GM12878 (cell line): ENCODE results near the gene SPRED2. TPM values are rescaled to one million over a fixed set of nuclear protein-coding genes. Genes with fewer than 3 reads are reported as not detected.

Source experiments
- ATAC-seq: fragments of 200-7000 bp; cut with Tn5 transposase; 3 replicates; pipeline ENCODE4 v1.9.1; 2020; ENCODE audit warnings: mild to moderate bottlenecking, moderate library complexity
- BruUV-seq: library from RNA; stranded (reverse); fragments of 400-500 nt; replicated peaks from 2 replicates; lab custom pipeline; 2021; lab: Mats Ljungman, UMichigan
- CTCF ChIA-PET: fragments of 300-600 bp; sonication (Branson Sonifier 250); formaldehyde crosslinking; extraction: SDS; loops from one replicate; lab custom pipeline; 2021; ENCODE audit warnings: inconsistent platforms; lab: Yijun Ruan, JAX
- POLR2A ChIA-PET: fragments of 350-600 bp; formaldehyde crosslinking; extraction: SDS; loops from one replicate; lab custom pipeline; 2021; ENCODE audit warnings: inconsistent platforms; lab: Charles Lee
- RAD21 ChIA-PET: fragments of 300-600 bp; sonication (Branson Sonifier 250); formaldehyde crosslinking; loops from one replicate; lab custom pipeline; 2023; ENCODE audit warnings: antibody characterized with exemption; ENCODE audit not compliant: unreplicated experiment; lab: Charles Lee
- SMC1A ChIA-PET: fragments of 300-600 bp; sonication (Branson Sonifier 250); formaldehyde crosslinking; loops from one replicate; lab custom pipeline; 2023; ENCODE audit not compliant: unreplicated experiment, uncharacterized antibody; lab: Charles Lee
- DNase-seq: peaks from one replicate; pipeline ENCODE4 v3.0.0-alpha.2; 2011; ENCODE audit warnings: low read depth, low spot score
- FAIRE-seq: peaks from 3 replicates; lab custom pipeline; 2011; peaks lifted over from hg19 to GRCh38; lab: Jason Lieb, UNC
- H2AFZ ChIP-seq: 2 replicates; pipeline ENCODE4 v1.6.0; 2011; ENCODE audit warnings: low read depth, low read length, control low read depth; ENCODE audit not compliant: control insufficient read depth
- H3K27ac ChIP-seq: 2 replicates; pipeline ENCODE4 v1.5.1; 2011; ENCODE audit warnings: control low read depth; ENCODE audit not compliant: control insufficient read depth, insufficient read depth
- H3K27me3 ChIP-seq, 2 experiments: replicated peaks in 1 of 2; 2 replicates each; pipeline versions ENCODE4 v1.6.0 to v1.6.1; 2011; ENCODE audit warnings: low read length in 1 of 2; ENCODE audit not compliant: control insufficient read depth in 2 of 2, insufficient read depth in 2 of 2
- H3K36me3 ChIP-seq, 2 experiments: 2 replicates each; pipeline ENCODE4 v1.5.1; 2011; ENCODE audit warnings: low read length in 1 of 2; ENCODE audit not compliant: control insufficient read depth in 2 of 2, insufficient read depth in 2 of 2
- H3K4me1 ChIP-seq: 2 replicates; pipeline ENCODE4 v1.6.1; 2011; ENCODE audit warnings: mild to moderate bottlenecking, low read length, moderate library complexity, mixed read lengths; ENCODE audit not compliant: control insufficient read depth, insufficient read depth
- H3K4me2 ChIP-seq: 2 replicates; pipeline ENCODE4 v1.6.0; 2011; ENCODE audit warnings: control low read depth; ENCODE audit not compliant: control insufficient read depth, insufficient read depth
- H3K4me3 ChIP-seq: fragments of 200-600 bp; sonication (generic); 2 replicates; pipeline ENCODE4 v1.5.1; 2016
- H3K79me2 ChIP-seq: 2 replicates; pipeline ENCODE4 v1.6.0; 2011; ENCODE audit warnings: low read length; ENCODE audit not compliant: control insufficient read depth, insufficient read depth
- H3K9ac ChIP-seq: 2 replicates; pipeline ENCODE4 v1.8.0; 2011; ENCODE audit warnings: low read length, control low read depth, mixed read lengths; ENCODE audit not compliant: control insufficient read depth, insufficient read depth
- H3K9me3 ChIP-seq: replicated peaks from 3 replicates; pipeline ENCODE4 v1.5.1; 2011; ENCODE audit warnings: mild to moderate bottlenecking, low read length; ENCODE audit not compliant: control insufficient read depth, insufficient read depth
- H4K20me1 ChIP-seq: 2 replicates; pipeline ENCODE4 v1.6.0; 2011; ENCODE audit not compliant: control insufficient read depth, insufficient read depth
- CBFB ChIP-seq: IDR thresholded peaks from 2 replicates; pipeline ENCODE4 v1.6.1; 2016; ENCODE audit warnings: antibody characterized with exemption, low read depth
- CHD4 ChIP-seq: fragments of 200-600 bp; sonication (generic); IDR thresholded peaks from 2 replicates; pipeline ENCODE4 v1.6.1; 2016; ENCODE audit warnings: mild to moderate bottlenecking
- KDM1A ChIP-seq: fragments of 200-600 bp; sonication (generic); IDR thresholded peaks from 2 replicates; pipeline ENCODE4 v1.6.1; 2016; ENCODE audit warnings: borderline replicate concordance
- NFIC ChIP-seq: IDR thresholded peaks from 2 replicates; pipeline ENCODE4 v1.6.1; 2012; ENCODE audit warnings: low read depth, mild to moderate bottlenecking, inconsistent platforms, low read length, moderate library complexity
- PAX5 ChIP-seq: IDR thresholded peaks from 2 replicates; pipeline ENCODE4 v1.6.1; 2011; ENCODE audit warnings: low read depth, low read length, borderline replicate concordance
- SIN3A ChIP-seq: IDR thresholded peaks from 2 replicates; pipeline ENCODE4 v1.6.1; 2012; ENCODE audit warnings: low read depth, low read length, improper control_type of control experiment
- SPI1 ChIP-seq: IDR thresholded peaks from 2 replicates; pipeline ENCODE4 v1.6.1; 2011; ENCODE audit warnings: low read depth, mild to moderate bottlenecking, low read length, moderate library complexity, borderline replicate concordance; ENCODE audit not compliant: insufficient read depth
- SREBF1 ChIP-seq: IDR thresholded peaks from 2 replicates; pipeline ENCODE4 v1.6.1; 2012; ENCODE audit warnings: mild to moderate bottlenecking, low read length
- SUZ12 ChIP-seq: fragments of 200-600 bp; sonication (generic); IDR thresholded peaks from one replicate; pipeline ENCODE4 v1.6.1; 2018; ENCODE audit warnings: antibody characterized with exemption, mild to moderate bottlenecking; ENCODE audit not compliant: unreplicated experiment
- WGBS: methylation state at CpG from one replicate; pipeline ENCODE4 v1.1.6; 2016; ENCODE audit warnings: low lambda C conversion rate; ENCODE audit not compliant: insufficient replicate concordance, insufficient coverage; ENCODE audit errors: missing lambda C conversion rate; 5-methylcytosine and 5-hydroxymethylcytosine counted together
- in situ Hi-C: fragments of 300-500 bp; cut with MboI; formaldehyde crosslinking; loops from 9 replicates; pipeline ENCODE4 v1.14.3; 2018; ENCODE audit warnings: mixed read lengths
- intact Hi-C: fragments of 100-400 bp; cut with micrococcal nuclease; formaldehyde crosslinking; loops from one replicate; pipeline ENCODE4 v1.14.2; 2022; ENCODE audit not compliant: unreplicated experiment
- polyA plus RNA-seq, 11 experiments: library from polyadenylated mRNA; depleted of rRNA in 4 of 11; unstranded in 6 of 11; stranded (reverse) in 5 of 11; fragments of >200 nt; fragmentation: Nextera tagmentation in 4 of 11; fragmentation: Illumina TruSeq in 1 of 11; extraction: Ambion mirVana in 4 of 11; extraction: Trizol in 1 of 11; gene quantifications; 1 replicate in 1 of 11; 2 replicates in 10 of 11; pipeline versions ENCODE4 v1.2.1 to v1.2.3, GENCODE V29; 2011 to 2016; ENCODE audit warnings: inconsistent platforms in 2 of 11, missing spikeins in 2 of 11, low read depth in 1 of 11
- total RNA-seq, 4 experiments: library from RNA; depleted of rRNA in 3 of 4; stranded (reverse); fragments of >200 nt in 3 of 4; fragmentation: Illumina TruSeq in 1 of 4; extraction: Trizol in 1 of 4; gene quantifications; 2 replicates each; pipeline versions ENCODE4 v1.2.1 to v1.2.3, GENCODE V29; 2013 to 2021

Gene SPRED2
- total and polyA plus RNA-seq, 10 of the 15 experiments (the other 5 are each of a cell fraction or from before 2014, with no cell fraction given): 3.0 to 23.9 (median 9.7) TPM

DNA sequence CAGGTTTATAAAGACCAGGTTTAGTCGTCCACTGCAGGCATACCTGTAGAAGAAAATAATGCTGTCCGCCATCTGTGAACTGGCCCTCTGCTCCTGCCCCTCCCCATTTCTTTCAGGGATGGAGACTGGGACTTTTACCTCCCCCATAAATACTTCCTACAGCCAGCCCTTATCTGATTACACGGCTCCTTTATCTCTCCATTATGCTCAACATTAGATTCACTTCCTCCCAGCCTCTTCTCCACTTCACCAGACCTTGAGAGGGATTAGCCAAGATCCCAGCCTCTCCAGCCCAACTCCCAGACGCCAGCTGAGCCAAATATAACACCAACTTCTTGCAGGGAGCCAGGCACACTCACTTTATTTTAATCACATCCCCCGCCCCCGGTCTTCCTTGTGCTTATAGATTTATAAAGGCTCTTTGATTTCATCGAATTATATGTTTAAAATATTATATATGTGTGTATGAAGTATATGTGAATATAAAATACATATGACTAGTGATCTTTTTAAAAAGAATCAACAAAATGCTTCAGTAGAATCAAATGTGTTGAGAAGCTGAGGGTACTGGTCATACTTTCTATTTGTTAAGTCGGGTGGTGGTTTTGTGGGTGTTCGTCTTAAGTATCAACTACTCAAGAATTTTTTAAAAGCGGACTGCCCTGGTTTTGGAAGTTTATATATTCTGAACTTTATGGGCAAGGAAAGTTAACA is 81.0 kb downstream of the SPRED2 start:
- H4K20me1 ChIP-seq: no peaks in the 10 kb centered on the region
- no peaks in the 10 kb centered on the region for H3K9me3 ChIP-seq
- peak; percentile 16; the same call in 1 of the 2 replicates for TF ChIP-seq SPI1
- TF ChIP-seq SIN3A: no peak
- TF ChIP-seq PAX5: no peak
- no peak for TF ChIP-seq SUZ12
- TF ChIP-seq NFIC: no peak
- TF ChIP-seq CBFB: no peak
- no peak for TF ChIP-seq CHD4
- TF ChIP-seq SREBF1: no peak
- TF ChIP-seq KDM1A: no peak
- no peaks in the 10 kb centered on the region for H3K79me2 ChIP-seq
- SMC1A ChIA-PET: interaction anchor here (0.9 to 5.0 kb wide), 23 partner anchors 8 to 84 kb away, joined by 3 to 39 read pairs (median 4); no protein-coding TSS in a partner anchor
- H3K4me3 ChIP-seq: no peak overlapping the region
- CTCF ChIA-PET: interaction anchor here (0.5 to 2.1 kb wide), 13 partner anchors 8 to 656 kb away, joined by 3 to 8 read pairs (median 3); no protein-coding TSS in a partner anchor
- DNase-seq (no peak), ATAC-seq (no peak; the same call in 2 of the 3 replicates), FAIRE-seq (no peak)
- 0 out of 2 replicates have a peak overlapping the region, but pooled peaks have one; percentile 8 for H3K27ac ChIP-seq
- no TSS peak for BruUV-seq
- no peaks in the 10 kb centered on the region for H3K27me3 ChIP-seq
- H3K36me3 ChIP-seq: no peaks in the 10 kb centered on the region
- POLR2A ChIA-PET: interaction anchor here (1.2 to 2.2 kb wide), 3 partner anchors 12 to 75 kb away, joined by 3 to 6 read pairs (median 5); no protein-coding TSS in a partner anchor
- RAD21 ChIA-PET: interaction anchor here (0.7 to 3.9 kb wide), 16 partner anchors 9 to 85 kb away, joined by 3 to 17 read pairs (median 4); no protein-coding TSS in a partner anchor
- H3K4me1 ChIP-seq: peaks cover 24% of the 10 kb centered on the region
- H3K4me2 ChIP-seq: no peak overlapping the region
- in situ Hi-C loops (no loop called here), intact Hi-C loops (no loop called here)
- H2AFZ ChIP-seq: no peak overlapping the region
- 34% methylated on average over 10 of the region's 10 CpGs for WGBS
- no peak overlapping the region for H3K9ac ChIP-seq
